Aorta (tissue), 5 donors: Measurements from ENCODE around the gene AADACL4. TPM values are rescaled to one million over a fixed set of nuclear protein-coding genes. Genes with fewer than 3 reads are reported as not detected.
"Not testable (repeated sequence)": the region's sequence is repeated elsewhere in the genome, so short reads cannot be mapped to it uniquely, and the experiment has no call there.

Experiments used
- ATAC-seq: fragments of 200-7000 bp; cut with Tn5 transposase; one replicate; pipeline ENCODE4 v1.9.1; 2022; ENCODE audit warnings: moderate library complexity; ENCODE audit not compliant: low FRiP score
- DNase-seq, 2 donors: peaks; one replicate each; pipeline ENCODE4 v3.0.0-alpha.2; 2020
- H3K27ac ChIP-seq, 2 donors: one replicate each; pipeline ENCODE4 v1.5.1; 2013; ENCODE audit warnings: low read length in 2 of 2, mild to moderate bottlenecking in 2 of 2, moderate library complexity in 2 of 2, control low read depth in 1 of 2, inconsistent platforms in 1 of 2, low read depth in 1 of 2
- H3K27me3 ChIP-seq, 2 donors: one replicate each; pipeline ENCODE4 v1.6.1; 2013; ENCODE audit warnings: control low read depth in 1 of 2, low read length in 1 of 2, mild to moderate bottlenecking in 1 of 2, moderate library complexity in 1 of 2; ENCODE audit not compliant: insufficient read depth in 2 of 2, control insufficient read depth in 1 of 2
- H3K36me3 ChIP-seq, 2 donors: one replicate each; pipeline ENCODE4 v1.6.1; 2013; ENCODE audit warnings: control low read depth in 1 of 2, low read length in 1 of 2, mild to moderate bottlenecking in 1 of 2; ENCODE audit not compliant: insufficient read depth in 2 of 2, control insufficient read depth in 1 of 2
- H3K4me1 ChIP-seq, 2 donors: one replicate each; pipeline ENCODE4 v1.6.1; 2013; ENCODE audit warnings: low read length in 2 of 2, control low read depth in 1 of 2, mild to moderate bottlenecking in 1 of 2, moderate library complexity in 1 of 2; ENCODE audit not compliant: insufficient read depth in 2 of 2, control insufficient read depth in 1 of 2
- H3K4me3 ChIP-seq, 2 donors: one replicate each; pipeline ENCODE4 v1.5.1; 2013; ENCODE audit warnings: low read length in 2 of 2, control low read depth in 1 of 2, mild to moderate bottlenecking in 1 of 2
- H3K9me3 ChIP-seq: one replicate; pipeline ENCODE4 v1.6.1; 2013; ENCODE audit warnings: mild to moderate bottlenecking, low read length; ENCODE audit not compliant: control insufficient read depth
- WGBS, 2 donors: extraction: QIAGEN DNeasy Blood & Tissue Kit; methylation state at CpG; one replicate each; pipeline ENCODE4 v1.1.7; 2013; 5-methylcytosine and 5-hydroxymethylcytosine counted together
- intact Hi-C, 2 donors: fragments of 100-400 bp; cut with DNase I; formaldehyde crosslinking; loops; one replicate each; pipeline versions ENCODE4 v1.14.2 to v1.15.0; 2022
- polyA plus RNA-seq, 2 donors: library from polyadenylated mRNA; stranded (reverse); fragments of 200-250 nt; gene quantifications; one replicate each; pipeline ENCODE4 v1.2.3, GENCODE V29; 2013
- total RNA-seq, 2 donors: library from RNA; stranded (reverse); fragmentation: NEBNext Ultra II Directional; extraction: Animal tissue kit (Norgen Biotek cat#: 25700); gene quantifications; one replicate each; pipeline ENCODE4 v1.2.1, GENCODE V29; 2021
- donor health status: healthy with polysubstance abuse.
- donor health status: Bipolar disorder and iron deficiency.
- donor health status: DM: no; HTN: no; CAD: no.
- donor health status: DM: no; HTN: no; CAD: no.
- donor health status: DM: yes; HTN: yes; CAD: no.

AADACL4 gene
- total and polyA plus RNA-seq, 4 donors, result not detected

DNA sequence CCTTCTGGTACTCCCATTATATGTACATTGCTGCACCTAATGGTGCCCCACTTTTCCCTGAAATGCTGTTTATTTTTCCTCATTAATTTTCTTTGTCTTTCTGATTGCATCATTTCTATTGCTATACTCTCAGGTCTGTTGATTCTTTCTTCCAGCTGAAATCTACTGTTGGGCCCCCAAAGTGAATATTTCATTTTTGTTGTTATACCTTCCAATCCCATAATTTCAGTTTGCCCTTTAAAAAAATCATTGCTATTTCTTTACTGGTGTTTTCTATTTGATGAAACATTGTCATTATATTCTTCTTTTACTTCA lies 3.0 kb upstream of the AADACL4 start:
- Histone ChIP-seq H3K27me3 (no peaks in the 10 kb centered on the region), H3K4me3 (no peak overlapping the region), H3K36me3 (no peaks in the 10 kb centered on the region), H3K4me1 (no peaks in the 10 kb centered on the region), H3K27ac (no peak overlapping the region), H3K9me3 (no peaks in the 10 kb centered on the region)
- no peak for ATAC-seq
- intact Hi-C loops, result no loop called here
- no peak for DNase-seq

DNA sequence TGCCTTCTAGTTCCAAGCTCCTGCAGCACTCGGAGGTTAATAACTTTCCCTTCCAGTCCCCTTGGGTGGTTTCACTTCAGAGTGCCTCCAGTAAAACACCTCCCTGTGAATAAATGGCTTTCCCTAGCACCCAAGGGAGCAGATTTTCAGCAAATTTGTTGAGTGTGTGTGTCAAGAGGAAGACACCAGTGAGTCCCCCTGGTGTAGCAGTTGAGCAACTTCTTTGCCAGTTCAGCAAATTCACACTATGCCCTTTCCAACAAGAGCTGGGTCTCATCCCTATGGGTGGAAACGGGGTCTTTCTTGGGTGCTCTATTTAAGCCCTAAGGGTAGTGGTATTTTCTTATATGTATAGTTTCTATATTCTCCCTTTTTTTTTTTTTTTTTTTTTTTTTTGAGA lies 806 bp upstream of the AADACL4 start:
- WGBS, 2 donors, result 96 to 98% methylated on average over 2 of the region's 2 CpGs
- Histone ChIP-seq H3K9me3 (no peaks in the 10 kb centered on the region), H3K27ac (no peak overlapping the region), H3K4me1 (no peaks in the 10 kb centered on the region), H3K4me3 (no peak overlapping the region), H3K27me3 (no peaks in the 10 kb centered on the region), H3K36me3 (no peaks in the 10 kb centered on the region)
- DNase-seq (no peak), ATAC-seq (no peak)
- intact Hi-C loops, result no loop called here

GRCh38 chr1:12644237-12644636 lies 352 bp downstream of the AADACL4 start:
- Histone ChIP-seq H3K9me3 (no peaks in the 10 kb centered on the region), H3K36me3 (no peaks in the 10 kb centered on the region), H3K4me1 (no peaks in the 10 kb centered on the region), H3K27ac (no peak overlapping the region), H3K4me3 (no peak overlapping the region), H3K27me3 (no peaks in the 10 kb centered on the region)
- intact Hi-C loops, result no loop called here
- no peak for DNase-seq
- 79 to 89% methylated on average over 2 of the region's 2 CpGs for WGBS, 2 donors
- ATAC-seq, result no peak

GRCh38 chr1:12644829-12645228 lies 944 bp downstream of the AADACL4 start:
- DNase-seq (no peak), ATAC-seq (no peak)
- no peaks in the 10 kb centered on the region for H3K4me1 ChIP-seq
- 94 to 100% methylated on average over 2 of the region's 2 CpGs for WGBS, 2 donors
- no peaks in the 10 kb centered on the region for H3K9me3 ChIP-seq
- H3K36me3 ChIP-seq, result no peaks in the 10 kb centered on the region
- H3K4me3 ChIP-seq, result no peak overlapping the region
- H3K27ac ChIP-seq, result no peak overlapping the region
- intact Hi-C loops, result no loop called here
- H3K27me3 ChIP-seq, result no peaks in the 10 kb centered on the region

DNA sequence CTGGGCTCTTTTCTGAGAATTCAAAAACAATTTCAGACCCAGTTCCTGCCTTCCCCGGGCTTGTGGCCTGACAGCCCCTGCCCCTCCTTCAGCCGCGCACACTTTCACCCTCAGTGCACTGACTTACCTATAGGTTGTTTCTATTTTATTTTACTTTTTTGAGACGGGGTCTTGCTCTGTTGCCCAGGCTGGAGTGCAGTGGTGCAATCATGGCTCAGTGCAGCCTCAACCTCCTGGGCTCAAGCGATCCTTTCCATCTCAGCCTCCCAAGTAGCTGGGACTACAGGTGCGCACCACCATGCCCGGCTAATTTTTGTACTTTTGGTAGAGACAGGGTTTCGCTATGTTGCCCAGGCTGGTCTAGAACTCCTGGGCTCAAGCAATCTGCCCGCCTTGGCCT lies 1.5 kb downstream of the AADACL4 start:
- H3K4me3 ChIP-seq, intact Hi-C loops, H3K4me1 ChIP-seq, H3K9me3 ChIP-seq, H3K36me3 ChIP-seq, H3K27me3 ChIP-seq, DNase-seq, ATAC-seq, H3K27ac ChIP-seq: not testable (repeated sequence)
- 96% methylated on average over 9 of the region's 9 CpGs for WGBS, 2 donors

DNA sequence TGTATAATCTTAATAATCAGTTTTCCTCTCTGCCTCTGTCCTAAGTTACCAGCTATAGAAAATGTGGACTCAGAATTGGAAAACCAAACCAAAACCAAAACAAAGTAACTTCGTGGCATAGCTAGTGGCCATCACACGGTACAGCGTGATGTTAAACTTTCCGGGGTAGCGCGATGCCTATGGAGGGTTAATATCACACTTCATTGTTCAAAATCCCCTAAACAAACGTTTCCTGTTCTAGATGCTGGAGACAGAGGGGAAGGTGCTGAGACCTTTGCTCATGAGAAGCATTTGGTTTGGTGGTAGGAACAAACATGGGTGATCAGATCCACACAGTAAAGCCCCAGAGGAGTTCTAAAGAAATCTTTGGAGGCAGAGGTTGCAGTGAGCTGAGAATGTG lies 4.9 kb downstream of the AADACL4 start:
- no peak for ATAC-seq
- WGBS, 2 donors, result 90 to 92% methylated on average over 7 of the region's 7 CpGs
- no peak overlapping the region for H3K27ac ChIP-seq

DNA sequence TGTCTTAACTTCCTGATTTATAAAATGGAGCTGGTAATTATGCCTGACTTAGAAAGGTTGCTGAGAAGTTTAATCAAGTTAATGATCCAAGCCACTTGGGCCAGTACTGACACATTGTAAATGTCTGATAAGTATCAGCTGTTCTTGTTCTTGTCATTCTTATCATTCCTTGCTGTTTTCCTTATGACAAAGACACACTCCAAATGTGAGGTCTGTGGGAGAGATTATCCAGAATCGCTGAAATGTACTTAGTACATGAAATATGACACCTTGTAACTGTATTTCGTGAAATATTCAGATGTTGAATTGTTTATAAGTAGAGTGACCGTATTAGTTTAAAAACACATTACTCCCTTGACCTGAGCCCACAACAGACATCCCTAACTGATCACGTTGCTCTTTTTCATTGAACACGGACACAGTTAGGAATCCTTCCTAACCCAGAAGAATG lies 6.1 kb downstream of the AADACL4 start:
- Histone ChIP-seq H3K4me3 (no peak overlapping the region), H3K27me3 (no peaks in the 10 kb centered on the region), H3K27ac (no peak overlapping the region), H3K9me3 (no peaks in the 10 kb centered on the region), H3K4me1 (no peaks in the 10 kb centered on the region), H3K36me3 (no peaks in the 10 kb centered on the region)
- intact Hi-C loops, result loop anchor here in 1 of 2 donors (10.0 kb wide), 1 partner anchor 525 kb away; no protein-coding TSS in a partner anchor
- DNase-seq (no peak), ATAC-seq (no peak)
- 48% methylated on average over 5 of the region's 5 CpGs for WGBS, 2 donors

More for the DNA sequence above, 4.9 kb downstream of the AADACL4 start:
- no peak for DNase-seq
- no peaks in the 10 kb centered on the region for H3K9me3 ChIP-seq
- H3K4me3 ChIP-seq, result no peak overlapping the region
- intact Hi-C loops, result no loop called here
- no peaks in the 10 kb centered on the region for H3K36me3 ChIP-seq
- H3K27me3 ChIP-seq, result no peaks in the 10 kb centered on the region
- no peaks in the 10 kb centered on the region for H3K4me1 ChIP-seq

DNA sequence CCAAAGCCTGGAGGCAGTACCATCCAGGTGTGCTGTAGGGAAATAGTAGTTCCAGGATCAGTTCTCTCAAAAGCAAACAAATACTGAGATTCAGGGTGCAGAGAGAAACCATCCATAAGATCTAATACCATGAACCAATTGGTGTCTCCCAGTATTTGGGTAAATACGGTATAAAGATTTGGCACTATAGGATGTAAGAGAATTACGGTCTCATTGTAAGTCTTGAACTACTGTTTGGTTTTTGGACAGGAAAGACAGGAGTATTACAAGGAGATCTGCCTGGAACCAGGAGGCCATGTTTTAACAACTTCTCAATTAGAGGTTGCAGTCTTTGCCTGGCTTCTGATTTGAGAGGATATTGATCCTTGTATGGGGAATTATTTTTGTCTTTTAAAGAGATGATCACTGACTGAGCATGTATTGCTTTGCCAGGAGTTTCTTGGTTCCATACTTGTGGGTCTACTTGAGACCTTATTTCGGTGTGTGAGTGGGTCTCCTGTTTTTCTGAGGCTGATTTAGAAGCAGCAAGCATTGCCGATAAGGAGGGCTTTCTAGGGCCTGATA lies 10.2 kb downstream of the AADACL4 start:
- Histone ChIP-seq H3K27me3 (no peaks in the 10 kb centered on the region), H3K36me3 (no peaks in the 10 kb centered on the region), H3K4me1 (no peaks in the 10 kb centered on the region), H3K9me3 (no peaks in the 10 kb centered on the region), H3K27ac (no peak overlapping the region), H3K4me3 (no peak overlapping the region)
- 84 to 86% methylated on average over 4 of the region's 4 CpGs for WGBS, 2 donors
- DNase-seq, result no peak
- no peak for ATAC-seq
- intact Hi-C loops, result loop anchor here in 1 of 2 donors (10.0 kb wide), 1 partner anchor 529 kb away; no protein-coding TSS in a partner anchor

DNA sequence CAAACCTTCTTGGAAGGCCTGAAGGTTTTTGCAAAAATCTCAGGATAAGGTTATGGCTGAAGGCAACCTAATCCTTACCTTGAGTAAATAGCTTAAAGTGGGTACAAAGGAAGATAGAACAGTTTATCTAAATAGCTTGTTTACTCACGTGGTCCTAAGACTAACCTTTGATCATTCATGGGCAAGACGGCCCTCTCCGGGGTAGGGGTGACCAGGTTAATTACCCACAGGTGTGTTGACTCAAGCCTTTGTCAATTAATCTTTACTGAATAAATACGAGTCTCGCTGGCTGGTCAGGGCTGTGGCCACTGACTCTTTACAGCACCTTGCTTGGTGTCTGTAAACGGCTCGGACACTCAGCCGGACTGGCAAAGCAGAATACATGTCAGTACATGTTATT lies 10.8 kb downstream of the AADACL4 start:
- Histone ChIP-seq H3K36me3 (no peaks in the 10 kb centered on the region), H3K27ac (no peak overlapping the region), H3K4me3 (no peak overlapping the region), H3K9me3 (no peaks in the 10 kb centered on the region), H3K27me3 (no peaks in the 10 kb centered on the region), H3K4me1 (no peaks in the 10 kb centered on the region)
- no peak for DNase-seq
- intact Hi-C loops, result loop anchor here (5.0 to 10.0 kb wide), 2 partner anchors 377 to 530 kb away; no protein-coding TSS in a partner anchor
- 93 to 94% methylated on average over 8 of the region's 8 CpGs for WGBS, 2 donors
- ATAC-seq, result no peak
